GM20000 (cell line): ENCODE data around the gene MMP7.

Source experiments
- DNase-seq: peaks from one replicate; pipeline ENCODE4 v3.0.0; 2012; ENCODE audit warnings: low spot score
- CTCF ChIP-seq: IDR thresholded peaks from 2 replicates; pipeline ENCODE4 v1.5.1; 2012; ENCODE audit warnings: mild to moderate bottlenecking, control low read depth; ENCODE audit errors: extremely low read depth, missing control alignments

Gene MMP7

DNA sequence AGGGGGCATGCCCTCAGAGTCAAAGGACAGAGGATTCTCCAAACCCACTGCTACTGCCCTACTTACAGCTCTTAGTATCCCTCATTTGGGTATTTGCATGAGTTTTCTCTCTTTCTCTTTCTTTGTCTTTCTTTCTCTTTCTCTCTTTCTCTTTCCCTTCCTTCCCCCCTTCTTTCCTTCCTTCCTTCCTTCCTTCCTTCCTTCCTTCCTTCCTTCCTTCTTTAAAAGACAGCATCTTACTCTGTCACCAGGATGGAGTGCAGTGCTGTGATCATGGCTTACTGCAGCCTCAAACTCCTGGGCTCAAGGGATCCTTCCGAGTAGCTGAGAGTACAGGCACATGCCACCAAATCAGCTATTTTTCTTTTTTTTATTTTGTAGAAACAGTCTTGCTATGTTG is 14.0 kb upstream of the MMP7 start:
- no peak for TF ChIP-seq CTCF
- no peak for DNase-seq

GRCh38 chr11:102539567-102539966 is 9.0 kb upstream of the MMP7 start:
- no peak for DNase-seq
- no peak for TF ChIP-seq CTCF

DNA sequence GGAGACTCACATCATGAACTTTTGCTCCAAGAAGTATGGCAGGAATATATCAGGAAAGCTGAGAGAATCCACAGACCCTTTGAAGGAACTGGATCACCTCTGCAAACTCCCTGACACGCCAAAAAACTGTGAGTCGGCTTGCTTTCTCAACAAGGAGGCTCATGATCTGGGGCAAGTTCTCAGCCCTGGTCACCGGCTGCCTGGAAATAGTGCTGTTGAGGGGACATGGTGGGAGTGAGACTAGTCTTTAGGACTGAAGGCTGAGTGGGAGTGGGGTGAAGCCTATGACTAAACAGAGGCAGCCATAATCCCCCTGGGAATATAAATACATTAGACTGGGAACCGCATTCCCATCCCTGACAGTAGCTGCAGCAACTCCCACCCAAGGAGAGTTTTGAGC is 8.4 kb upstream of the MMP7 start:
- DNase-seq: no peak
- no peak for TF ChIP-seq CTCF

- DNase-seq: no peak
- TF ChIP-seq CTCF: no peak
These were observed 3.8 kb upstream of the MMP7 start for GRCh38 chr11:102534261-102534872.

DNA sequence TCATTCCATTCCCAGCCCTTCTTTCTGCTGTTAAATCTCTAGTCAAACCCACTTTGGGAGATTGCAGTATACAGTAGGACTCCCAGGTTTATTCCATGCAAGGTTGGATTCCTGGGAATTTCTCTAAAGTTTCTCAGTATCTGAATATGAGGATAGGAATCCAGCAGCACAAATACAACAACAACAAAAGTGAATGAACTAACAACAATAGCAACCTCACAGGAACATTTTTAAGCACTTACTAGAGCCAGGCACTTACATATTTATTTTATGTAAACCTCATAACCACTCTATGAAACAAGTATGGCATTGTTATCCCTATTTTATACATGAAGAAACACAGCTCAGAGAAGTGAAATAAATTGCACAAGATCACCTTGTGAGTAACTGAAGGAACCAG is 1.9 kb downstream of the MMP7 start:
- TF ChIP-seq CTCF: no peak
- DNase-seq: no peak

- no peak for TF ChIP-seq CTCF
- no peak for DNase-seq
These were observed 2.9 kb downstream of the MMP7 start for GRCh38 chr11:102527684-102528083.

DNA sequence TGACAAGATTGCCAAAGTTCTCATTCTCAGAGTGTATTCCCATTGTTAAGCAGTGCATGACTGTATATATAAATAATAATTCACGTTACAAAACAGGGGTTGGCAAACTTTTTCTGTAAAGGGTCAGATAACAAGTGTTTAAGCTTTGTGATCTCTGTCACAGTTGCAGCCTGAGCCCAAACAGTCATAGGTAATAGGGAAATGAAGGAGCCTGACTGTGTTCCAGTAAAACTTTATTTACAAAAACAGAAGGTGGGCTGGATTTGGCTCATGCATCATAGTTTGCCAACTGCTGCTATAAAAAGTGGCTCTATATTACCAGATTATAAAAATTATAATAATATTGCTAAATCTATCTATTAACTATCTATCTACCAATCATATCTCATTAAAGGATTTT is 3.5 kb downstream of the MMP7 start:
- TF ChIP-seq CTCF: no peak
- no peak for DNase-seq

DNA sequence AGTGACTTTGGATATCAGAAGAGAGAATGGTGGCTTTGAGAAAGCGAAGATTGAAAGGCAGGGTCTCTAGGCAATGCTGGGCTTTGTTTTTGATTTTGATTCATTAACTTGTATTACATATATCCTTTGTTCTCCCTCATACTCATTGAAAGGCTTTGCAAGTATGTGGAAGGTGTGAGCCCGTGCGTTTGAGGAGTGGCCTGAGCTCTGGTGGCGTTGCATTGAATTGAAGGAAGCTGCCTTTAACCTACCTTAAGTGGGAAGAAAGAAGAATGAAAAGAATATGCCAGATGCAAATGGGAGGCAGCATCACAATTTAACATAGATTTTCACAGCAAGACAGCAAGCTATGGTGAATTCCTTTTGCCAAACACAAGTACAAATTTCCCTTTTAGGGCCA is 6.7 kb downstream of the MMP7 start:
- no peak for DNase-seq
- TF ChIP-seq CTCF: no peak
